ENCODE results near the gene KDM1A.

DNA sequence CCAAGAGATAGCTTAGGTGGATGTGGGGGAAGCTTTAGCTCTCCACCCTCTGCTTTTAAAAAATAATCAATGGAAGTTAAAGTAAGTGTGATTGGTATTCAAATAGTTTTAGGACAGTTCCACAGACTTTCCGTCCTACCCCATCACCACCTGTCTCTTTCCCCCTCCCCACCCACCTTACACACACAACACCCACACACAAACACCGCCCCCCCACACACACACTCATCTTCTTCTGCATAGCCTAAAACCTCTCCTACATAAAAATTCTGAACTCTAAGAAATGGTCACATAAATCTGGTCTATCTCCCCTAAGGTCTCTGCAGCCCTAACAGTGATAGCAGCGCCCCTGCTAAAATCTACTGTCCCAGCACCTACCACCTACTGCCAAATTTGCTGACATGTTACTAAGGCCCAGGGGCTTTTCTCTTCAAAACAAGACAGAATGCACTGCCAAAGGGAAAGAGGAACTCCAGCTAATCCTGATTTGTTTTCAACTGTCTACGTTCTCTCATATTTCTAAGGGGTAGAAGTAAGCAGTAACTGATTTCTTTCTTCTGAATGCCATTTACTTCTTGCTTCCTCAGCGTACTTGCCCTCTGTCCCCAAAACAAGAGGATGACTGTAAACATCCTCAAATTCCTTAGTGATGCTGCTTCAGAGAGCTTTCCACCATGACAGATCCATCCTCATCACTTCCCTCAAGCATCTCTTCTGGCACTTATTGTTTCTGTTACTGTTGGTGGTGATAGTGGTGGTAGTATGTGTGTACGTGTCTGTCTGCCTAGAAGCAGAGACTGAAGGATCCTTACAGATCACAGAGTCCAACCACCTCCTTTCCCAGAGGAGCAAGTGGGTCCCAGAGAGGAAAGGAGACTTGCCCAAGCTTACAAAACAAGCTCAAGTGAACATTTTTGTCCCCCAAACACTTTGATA, 92.6 kb downstream of the KDM1A start:
- TF ChIP-seq CTCF (IDR thresholded peaks at IDR 0.05) (no peak), POLR2A (IDR thresholded peaks at IDR 0.05) (no peak)
